Bronchial epithelial cell (primary cell): Measurements from ENCODE around the gene DAZ2. TPM values are rescaled to one million over a fixed set of nuclear protein-coding genes. Genes with fewer than 3 reads are reported as not detected.
"Not testable (repeated sequence)": the region's sequence is repeated elsewhere in the genome, so short reads cannot be mapped to it uniquely, and the experiment has no call there.

ENCODE experiments used
- DNase-seq: peaks from one replicate; pipeline ENCODE4 v3.0.0-alpha.2; 2010; ENCODE audit warnings: low read depth
- FAIRE-seq: peaks from 2 replicates; lab custom pipeline; 2011; peaks lifted over from hg19 to GRCh38; lab: Jason Lieb, UNC
- H3K27me3 ChIP-seq: 2 replicates; pipeline ENCODE4 v1.5.1; 2011; ENCODE audit warnings: low read length; ENCODE audit not compliant: control insufficient read depth, insufficient read depth
- H3K36me3 ChIP-seq: 2 replicates; pipeline ENCODE4 v1.5.1; 2011; ENCODE audit warnings: low read length; ENCODE audit not compliant: control insufficient read depth, insufficient read depth
- H3K4me3 ChIP-seq: 2 replicates; pipeline ENCODE4 v1.5.1; 2011; ENCODE audit warnings: mild to moderate bottlenecking, low read depth, low read length, control low read depth
- total RNA-seq: library from RNA; depleted of rRNA; stranded (reverse); fragments of >200 nt; gene quantifications from 2 replicates; pipeline ENCODE4 v1.2.1, GENCODE V29; 2014

The DAZ2 gene
- not detected in 2 replicates for total RNA-seq

DNA sequence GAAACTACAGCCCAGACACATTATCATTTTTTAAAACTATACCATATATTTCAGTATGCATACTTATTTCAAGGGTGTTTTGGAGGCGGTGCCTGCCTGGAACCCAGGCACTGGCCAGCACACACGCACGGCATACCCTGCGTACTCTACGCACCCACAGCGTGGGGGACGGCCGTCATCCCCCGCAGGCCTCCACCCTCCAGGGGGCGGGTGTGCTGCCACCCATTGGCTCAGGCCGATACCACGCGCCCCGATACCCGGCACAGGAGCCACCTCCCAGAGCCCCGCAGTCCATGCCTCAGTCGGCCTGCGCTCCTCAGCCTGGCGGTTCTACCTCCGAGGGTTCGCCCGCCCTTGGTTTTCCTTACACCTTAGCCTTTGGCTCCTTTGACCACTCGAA, at the start of gene DAZ2:
Gene DAZ2, plus strand, starts transcription at position 301 of the 400 bp plus-strand sequence. CDS start 208 bp downstream, outside the sequence.
- H3K27me3 ChIP-seq, H3K4me3 ChIP-seq, FAIRE-seq, DNase-seq, H3K36me3 ChIP-seq: not testable (repeated sequence)

DNA sequence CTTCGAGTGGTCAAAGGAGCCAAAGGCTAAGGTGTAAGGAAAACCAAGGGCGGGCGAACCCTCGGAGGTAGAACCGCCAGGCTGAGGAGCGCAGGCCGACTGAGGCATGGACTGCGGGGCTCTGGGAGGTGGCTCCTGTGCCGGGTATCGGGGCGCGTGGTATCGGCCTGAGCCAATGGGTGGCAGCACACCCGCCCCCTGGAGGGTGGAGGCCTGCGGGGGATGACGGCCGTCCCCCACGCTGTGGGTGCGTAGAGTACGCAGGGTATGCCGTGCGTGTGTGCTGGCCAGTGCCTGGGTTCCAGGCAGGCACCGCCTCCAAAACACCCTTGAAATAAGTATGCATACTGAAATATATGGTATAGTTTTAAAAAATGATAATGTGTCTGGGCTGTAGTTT, 20.4 kb upstream of the DAZ2 start, which contains the start of gene DAZ1:
Gene DAZ1, minus strand, starts transcription at position 101 of the 400 bp plus-strand sequence. CDS start 208 bp downstream, outside the sequence.
- not testable (repeated sequence) for DNase-seq, FAIRE-seq, H3K36me3 ChIP-seq, H3K4me3 ChIP-seq, H3K27me3 ChIP-seq

- not testable (repeated sequence) for FAIRE-seq, H3K36me3 ChIP-seq, H3K4me3 ChIP-seq, DNase-seq, H3K27me3 ChIP-seq
Observed at GRCh38 chrY:23207455-23207854, 11.9 kb upstream of the DAZ2 start.

- not testable (repeated sequence) for H3K4me3 ChIP-seq, H3K27me3 ChIP-seq, DNase-seq, FAIRE-seq, H3K36me3 ChIP-seq
Observed at GRCh38 chrY:23209802-23210495, 9.4 kb upstream of the DAZ2 start.

- H3K27me3 ChIP-seq, FAIRE-seq, DNase-seq, H3K4me3 ChIP-seq, H3K36me3 ChIP-seq: not testable (repeated sequence)
Observed at GRCh38 chrY:23210681-23211080, 8.7 kb upstream of the DAZ2 start.

Other genes with a start within 250 kb of the DAZ2 start
- not detected in 2 replicates for gene BPY2, start 235.3 kb upstream of the DAZ2 start, total RNA-seq
- not detected in 2 replicates for gene DAZ1, start 20.5 kb upstream of the DAZ2 start, total RNA-seq